HG02852 (cell line): Measurements from ENCODE around the gene MRPL33.

Source experiments
- ATAC-seq: cut with Tn5 transposase; IDR thresholded peaks from one replicate; pipeline ENCODE4 v1.9.1; 2021; ENCODE audit warnings: mild to moderate bottlenecking, moderate library complexity; ENCODE audit not compliant: unreplicated experiment

MRPL33 gene

GRCh38 chr2:27807476-27807875 is 36.0 kb downstream of the MRPL33 start:
- no peak for ATAC-seq

DNA sequence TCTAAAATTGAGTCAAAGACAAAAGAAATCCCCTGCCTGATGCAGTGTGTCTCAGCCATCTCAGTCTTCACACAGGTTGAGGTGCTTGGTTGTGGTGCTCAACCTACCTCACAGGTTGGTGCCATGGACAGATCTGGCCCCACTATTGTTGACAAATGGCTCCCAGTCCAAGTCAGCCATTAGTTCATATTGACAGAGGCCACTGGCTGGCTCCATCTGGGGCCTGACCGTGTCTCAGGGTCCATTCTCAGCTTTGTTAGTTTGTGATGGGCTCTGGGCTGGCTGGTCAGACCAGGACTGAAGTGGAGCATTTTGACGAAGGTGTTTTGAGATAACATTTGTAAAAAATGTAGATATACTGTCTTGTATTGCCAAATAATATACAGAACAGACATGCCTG is 36.9 kb downstream of the MRPL33 start:
- ATAC-seq, result no peak

- ATAC-seq, result no peak
These were observed 37.5 kb downstream of the MRPL33 start for GRCh38 chr2:27808984-27809383.

DNA sequence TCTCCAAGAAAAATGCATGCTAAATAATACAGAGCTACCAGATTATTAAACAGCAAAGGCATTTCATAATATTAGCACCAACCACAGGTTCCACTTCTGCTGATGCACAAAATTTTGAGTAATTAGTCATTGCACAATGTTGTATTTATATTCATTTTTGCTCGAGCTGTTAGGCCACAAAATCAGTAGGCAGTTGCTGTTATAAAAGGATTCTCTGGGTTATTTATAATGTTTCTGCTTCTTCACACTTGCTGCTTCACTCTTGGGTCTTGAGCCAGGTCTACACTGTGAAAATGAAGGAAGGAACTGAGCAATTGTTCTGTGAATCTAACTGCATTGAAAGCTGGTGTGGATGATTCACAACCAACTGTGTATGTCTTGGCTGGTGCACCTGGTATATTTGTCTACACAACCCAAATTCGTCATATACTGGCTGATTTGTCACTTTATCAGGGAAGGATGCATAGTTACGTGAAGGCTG is 38.3 kb downstream of the MRPL33 start:
- no peak for ATAC-seq

GRCh38 chr2:27810455-27810854 is 38.9 kb downstream of the MRPL33 start:
- no peak for ATAC-seq

GRCh38 chr2:27811768-27812167 is 40.2 kb downstream of the MRPL33 start:
- ATAC-seq, result no peak

- no peak for ATAC-seq
These were observed 43.2 kb downstream of the MRPL33 start for GRCh38 chr2:27814758-27815157.

DNA sequence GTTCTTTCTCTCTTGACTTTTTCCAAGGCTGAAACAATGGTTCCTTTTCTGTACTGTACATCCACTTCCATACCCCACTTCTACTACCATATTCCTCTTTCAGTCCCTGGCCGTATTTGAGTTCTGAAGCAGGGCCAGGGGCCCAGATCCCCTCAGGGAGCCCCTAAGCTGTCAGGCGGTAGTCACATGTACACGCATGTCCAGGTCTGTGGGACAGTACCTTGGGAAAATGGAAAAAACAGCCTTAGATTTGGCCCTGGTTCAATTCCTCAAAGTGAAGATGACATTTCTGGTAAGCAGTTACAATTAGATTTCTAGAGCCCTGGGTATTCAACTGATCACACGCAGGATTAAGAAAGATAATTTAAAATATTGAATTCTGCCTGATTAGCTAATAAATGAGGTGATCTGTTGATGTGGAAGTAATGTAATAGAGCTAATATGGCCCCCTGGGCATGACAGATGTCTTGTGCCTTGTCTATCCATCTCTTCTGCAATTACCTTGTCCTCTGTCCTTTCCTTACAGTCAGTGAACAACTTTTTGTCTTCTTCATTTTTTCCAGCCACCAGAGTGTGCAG is 44.4 kb downstream of the MRPL33 start:
- ATAC-seq, result no peak

GRCh38 chr2:27822049-27822448 is 50.5 kb downstream of the MRPL33 start:
- ATAC-seq, result no peak

DNA sequence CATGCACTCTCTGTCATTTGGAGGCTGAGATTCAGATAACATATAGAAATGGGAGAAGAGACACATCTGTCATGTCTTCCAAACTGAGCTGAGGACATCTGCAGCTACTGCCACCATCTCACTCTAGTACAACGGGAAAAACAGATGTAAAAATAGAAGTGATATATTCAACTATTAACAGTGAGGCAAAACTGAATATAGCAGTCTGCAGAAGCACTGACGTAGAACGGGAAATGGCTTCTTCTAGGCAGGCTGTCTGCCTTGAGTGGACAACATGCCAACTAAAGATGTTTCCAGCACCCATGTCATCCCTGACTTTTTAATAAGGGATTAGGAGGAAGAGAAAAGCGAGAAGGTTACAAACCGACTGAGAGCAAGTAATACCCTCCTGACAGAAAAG is 51.6 kb downstream of the MRPL33 start:
- no peak for ATAC-seq

GRCh38 chr2:27823569-27823968 is 52.0 kb downstream of the MRPL33 start:
- no peak for ATAC-seq

GRCh38 chr2:27824401-27824800 is 52.9 kb downstream of the MRPL33 start:
- ATAC-seq, result no peak

DNA sequence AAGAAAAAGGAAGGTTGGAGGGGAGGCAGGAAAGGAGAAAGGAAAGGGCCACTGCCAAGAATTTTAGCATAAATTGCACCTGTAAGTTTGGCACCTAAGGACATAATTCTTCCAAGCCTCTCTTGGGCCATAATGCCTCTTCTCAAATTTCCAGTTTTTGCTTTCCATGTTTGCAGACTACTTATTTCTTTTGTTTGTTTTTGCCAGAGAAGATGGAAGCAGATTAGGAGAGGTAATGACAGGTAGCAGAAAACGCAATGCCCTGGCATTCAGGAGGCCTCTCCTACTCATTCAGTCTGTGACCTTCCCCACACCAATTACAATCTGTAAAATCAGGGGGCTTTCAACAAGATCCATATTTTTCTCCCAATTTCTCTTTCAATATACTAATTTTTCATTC is 56.8 kb downstream of the MRPL33 start:
- ATAC-seq, result no peak
